Activated CD4-positive, alpha-beta T cell treated with anti-CD3 and anti-CD28 coated beads, Interleukin-2, amount 10 ng/mL, durations not matched to agents 24 days and 14 days (primary cell): Measurements from ENCODE around the gene KCNQ1OT1. TPM values are rescaled to one million over a fixed set of nuclear protein-coding genes. Genes with fewer than 3 reads are reported as not detected.

ENCODE experiments used
- DNase-seq: peaks from one replicate; pipeline ENCODE4 v3.0.0; 2022
- H3K27ac Mint-ChIP-seq: one replicate; pipeline ENCODE4 v1.8.0; 2022; ENCODE audit warnings: mild to moderate bottlenecking, mixed read lengths
- H3K27me3 Mint-ChIP-seq: one replicate; pipeline ENCODE4 v1.8.0; 2022; ENCODE audit warnings: mixed read lengths
- H3K36me3 Mint-ChIP-seq: one replicate; pipeline ENCODE4 v1.8.0; 2022; ENCODE audit warnings: low read depth, mild to moderate bottlenecking, mixed read lengths
- H3K4me1 Mint-ChIP-seq: one replicate; pipeline ENCODE4 v1.8.0; 2021; ENCODE audit warnings: mixed read lengths
- H3K4me3 Mint-ChIP-seq: one replicate; pipeline ENCODE4 v1.8.0; 2022; ENCODE audit warnings: mild to moderate bottlenecking, moderate library complexity, mixed read lengths
- H3K9me3 Mint-ChIP-seq: one replicate; pipeline ENCODE4 v1.8.0; 2021; ENCODE audit warnings: mixed read lengths
- intact Hi-C: fragments of 100-400 bp; cut with micrococcal nuclease; formaldehyde crosslinking; loops from one replicate; pipeline ENCODE4 v1.15.1; 2023
- total RNA-seq: library from RNA; stranded (reverse); gene quantifications from 2 replicates; pipeline ENCODE4 v1.2.3, GENCODE V29; 2022

The KCNQ1OT1 gene
- total RNA-seq, 1 donor from 2014 or later: 0.61 TPM

GRCh38 chr11:2731130-2732125 is 31.6 kb upstream of the KCNQ1OT1 start:
- H3K27ac Mint-ChIP-seq: no peak overlapping the region
- H3K36me3 Mint-ChIP-seq: no peaks in the 10 kb centered on the region
- H3K27me3 Mint-ChIP-seq: no peaks in the 10 kb centered on the region
- intact Hi-C loops: no loop called here
- H3K4me3 Mint-ChIP-seq: no peak overlapping the region
- DNase-seq: no peak
- no peaks in the 10 kb centered on the region for H3K9me3 Mint-ChIP-seq
- no peaks in the 10 kb centered on the region for H3K4me1 Mint-ChIP-seq

GRCh38 chr11:2730272-2731129 is 30.7 kb upstream of the KCNQ1OT1 start:
- no peaks in the 10 kb centered on the region for H3K4me1 Mint-ChIP-seq
- H3K36me3 Mint-ChIP-seq: no peaks in the 10 kb centered on the region

GRCh38 chr11:2729841-2730240 is 30.0 kb upstream of the KCNQ1OT1 start:
- Mint-ChIP-seq H3K9me3 (no peaks in the 10 kb centered on the region), H3K4me3 (no peak overlapping the region), H3K4me1 (no peaks in the 10 kb centered on the region), H3K27me3 (no peaks in the 10 kb centered on the region), H3K36me3 (no peaks in the 10 kb centered on the region), H3K27ac (no peak overlapping the region)
- no peak for DNase-seq
- intact Hi-C loops: no loop called here

More at GRCh38 chr11:2730272-2731129, 30.7 kb upstream of the KCNQ1OT1 start:
- DNase-seq: no peak
- Mint-ChIP-seq H3K4me3 (no peak overlapping the region), H3K27ac (no peak overlapping the region), H3K9me3 (no peaks in the 10 kb centered on the region), H3K27me3 (no peaks in the 10 kb centered on the region)
- intact Hi-C loops: no loop called here

- H3K9me3 Mint-ChIP-seq: no peaks in the 10 kb centered on the region
- no peak overlapping the region for H3K27ac Mint-ChIP-seq
- H3K36me3 Mint-ChIP-seq: no peaks in the 10 kb centered on the region
- intact Hi-C loops: no loop called here
- no peak overlapping the region for H3K4me3 Mint-ChIP-seq
- no peak for DNase-seq
- H3K4me1 Mint-ChIP-seq: no peaks in the 10 kb centered on the region
- H3K27me3 Mint-ChIP-seq: no peaks in the 10 kb centered on the region
Observed at GRCh38 chr11:2728663-2729332, 29.0 kb upstream of the KCNQ1OT1 start.

- intact Hi-C loops: no loop called here
- Mint-ChIP-seq H3K4me1 (no peaks in the 10 kb centered on the region), H3K36me3 (no peaks in the 10 kb centered on the region), H3K4me3 (no peak overlapping the region), H3K27me3 (no peaks in the 10 kb centered on the region), H3K27ac (no peak overlapping the region), H3K9me3 (no peaks in the 10 kb centered on the region)
- DNase-seq: no peak
Observed at GRCh38 chr11:2728128-2728662, 28.4 kb upstream of the KCNQ1OT1 start.

GRCh38 chr11:2726964-2727363 is 27.2 kb upstream of the KCNQ1OT1 start:
- H3K9me3 Mint-ChIP-seq: no peaks in the 10 kb centered on the region
- no peak for DNase-seq
- intact Hi-C loops: no loop called here
- no peak overlapping the region for H3K27ac Mint-ChIP-seq
- no peak overlapping the region for H3K4me3 Mint-ChIP-seq
- H3K27me3 Mint-ChIP-seq: no peaks in the 10 kb centered on the region
- H3K4me1 Mint-ChIP-seq: no peaks in the 10 kb centered on the region
- H3K36me3 Mint-ChIP-seq: no peaks in the 10 kb centered on the region

GRCh38 chr11:2725368-2726300 is 25.8 kb upstream of the KCNQ1OT1 start:
- Mint-ChIP-seq H3K27me3 (no peaks in the 10 kb centered on the region), H3K4me3 (no peak overlapping the region), H3K27ac (no peak overlapping the region), H3K36me3 (no peaks in the 10 kb centered on the region), H3K4me1 (no peaks in the 10 kb centered on the region), H3K9me3 (no peaks in the 10 kb centered on the region)
- intact Hi-C loops: no loop called here
- no peak for DNase-seq

- Mint-ChIP-seq H3K4me1 (no peaks in the 10 kb centered on the region), H3K27me3 (no peaks in the 10 kb centered on the region), H3K27ac (no peak overlapping the region), H3K9me3 (no peaks in the 10 kb centered on the region), H3K4me3 (no peak overlapping the region), H3K36me3 (no peaks in the 10 kb centered on the region)
- DNase-seq: no peak
- intact Hi-C loops: no loop called here
Observed at GRCh38 chr11:2724653-2725367, 25.0 kb upstream of the KCNQ1OT1 start.

- H3K4me3 Mint-ChIP-seq: no peak overlapping the region
- no peaks in the 10 kb centered on the region for H3K27me3 Mint-ChIP-seq
- no peak overlapping the region for H3K27ac Mint-ChIP-seq
- no peaks in the 10 kb centered on the region for H3K9me3 Mint-ChIP-seq
- DNase-seq: no peak
- intact Hi-C loops: no loop called here
- no peaks in the 10 kb centered on the region for H3K36me3 Mint-ChIP-seq
- no peaks in the 10 kb centered on the region for H3K4me1 Mint-ChIP-seq
Observed at GRCh38 chr11:2724104-2724503, 24.3 kb upstream of the KCNQ1OT1 start.

GRCh38 chr11:2722955-2723354 is 23.2 kb upstream of the KCNQ1OT1 start:
- Mint-ChIP-seq H3K27ac (no peak overlapping the region), H3K4me1 (no peaks in the 10 kb centered on the region), H3K4me3 (no peak overlapping the region), H3K9me3 (no peaks in the 10 kb centered on the region), H3K36me3 (no peaks in the 10 kb centered on the region), H3K27me3 (no peaks in the 10 kb centered on the region)
- DNase-seq: no peak
- intact Hi-C loops: no loop called here

GRCh38 chr11:2721210-2721916 is 21.6 kb upstream of the KCNQ1OT1 start:
- no peak for DNase-seq

More at GRCh38 chr11:2721210-2721916, 21.6 kb upstream of the KCNQ1OT1 start:
- intact Hi-C loops: no loop called here
- H3K4me1 Mint-ChIP-seq: no peaks in the 10 kb centered on the region
- H3K27me3 Mint-ChIP-seq: no peaks in the 10 kb centered on the region
- no peak overlapping the region for H3K27ac Mint-ChIP-seq
- H3K9me3 Mint-ChIP-seq: no peaks in the 10 kb centered on the region
- no peak overlapping the region for H3K4me3 Mint-ChIP-seq
- H3K36me3 Mint-ChIP-seq: no peaks in the 10 kb centered on the region
